ENCODE data around the gene UBA1.

DNA sequence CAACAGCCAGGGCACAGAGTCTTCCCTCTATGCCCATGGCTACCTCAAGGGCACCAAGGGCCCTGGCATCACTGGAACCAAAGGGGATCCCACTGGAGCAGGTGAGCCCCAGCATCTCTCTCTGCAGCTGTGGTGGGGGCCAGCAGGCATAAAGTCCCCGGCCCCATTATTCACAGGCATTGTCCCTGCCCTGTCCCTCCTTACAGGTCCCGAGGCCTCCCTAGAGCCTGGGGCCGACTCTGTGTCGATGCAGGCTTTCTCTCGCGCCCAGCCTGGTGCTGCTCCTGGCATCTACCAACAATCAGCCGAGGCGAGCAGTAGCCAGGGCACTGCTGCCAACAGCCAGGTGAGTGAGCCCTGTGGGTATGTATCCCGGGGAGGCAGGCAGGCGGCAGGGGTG is 12.3 kb upstream of the UBA1 start:
- TF ChIP-seq EZH2phosphoT487 (IDR thresholded peaks at IDR 0.05; ENCODE audit: insufficient read depth, low read depth) (no peak), EZH2 (IDR thresholded peaks at IDR 0.05; ENCODE audit: insufficient read depth, poor library complexity, severe bottlenecking) (no peak)

Data from GM23248 (cell line).